ENCODE data around the gene PERCC1. TPM values are rescaled to one million over a fixed set of nuclear protein-coding genes. Genes with fewer than 3 reads are reported as not detected.

PERCC1 gene
- total RNA-seq, 1 experiment from 2014 or later: not detected

GRCh38 chr16:1432388-1433262 is 1.7 kb downstream of the PERCC1 start:
- TF ChIP-seq CTCF (IDR thresholded peaks at IDR 0.05; ENCODE audit: unreplicated experiment): no peak
- H3K4me1 Mint-ChIP-seq (ENCODE audit: insufficient read depth, unreplicated experiment): no peaks in the 10 kb centered on the region
- H3K36me3 Mint-ChIP-seq (ENCODE audit: insufficient read depth, unreplicated experiment): no peaks in the 10 kb centered on the region
- no peaks in the 10 kb centered on the region for H3K27me3 Mint-ChIP-seq (ENCODE audit: insufficient read depth, unreplicated experiment)
- H3K27ac Mint-ChIP-seq (ENCODE audit: low read depth, unreplicated experiment): no peak overlapping the region
- BruUV-seq (replicated peaks): no TSS peak
- intact Hi-C loops (cut with micrococcal nuclease): no loop called here
- ChIA-PET CTCF (interaction anchor here (0.5 to 0.6 kb wide), 2 partner anchors 14 to 721 kb away, joined by 3 to 5 read pairs; no protein-coding TSS in a partner anchor), POLR2A (interaction anchor here (0.7 kb wide), 1 partner anchor 15 kb away, joined by 3 read pairs; no protein-coding TSS in a partner anchor)
- no peaks in the 10 kb centered on the region for H3K9me3 Mint-ChIP-seq (ENCODE audit: unreplicated experiment)
- no peak for DNase-seq (ENCODE audit: unreplicated experiment)
- H3K4me3 Mint-ChIP-seq (ENCODE audit: unreplicated experiment): no peak overlapping the region

- no peaks in the 10 kb centered on the region for H3K27me3 Mint-ChIP-seq (ENCODE audit: insufficient read depth, unreplicated experiment)
- POLR2A ChIA-PET: interaction anchor here (0.7 kb wide), 1 partner anchor 14 kb away, joined by 3 read pairs; no protein-coding TSS in a partner anchor
- no peaks in the 10 kb centered on the region for H3K4me1 Mint-ChIP-seq (ENCODE audit: insufficient read depth, unreplicated experiment)
- no peak overlapping the region for H3K27ac Mint-ChIP-seq (ENCODE audit: low read depth, unreplicated experiment)
- TF ChIP-seq CTCF (IDR thresholded peaks at IDR 0.05; ENCODE audit: unreplicated experiment): no peak
- intact Hi-C loops (cut with micrococcal nuclease): no loop called here
- CTCF ChIA-PET: interaction anchor here (0.6 kb wide), 2 partner anchors 40 to 720 kb away, joined by 4 to 5 read pairs; no protein-coding TSS in a partner anchor
- H3K4me3 Mint-ChIP-seq (ENCODE audit: unreplicated experiment): no peak overlapping the region
- DNase-seq (ENCODE audit: unreplicated experiment): no peak
- no TSS peak for BruUV-seq (replicated peaks)
- no peaks in the 10 kb centered on the region for H3K36me3 Mint-ChIP-seq (ENCODE audit: insufficient read depth, unreplicated experiment)
- no peaks in the 10 kb centered on the region for H3K9me3 Mint-ChIP-seq (ENCODE audit: unreplicated experiment)
These were observed 2.3 kb downstream of the PERCC1 start for GRCh38 chr16:1433263-1433560.

GRCh38 chr16:1433756-1434155 is 2.9 kb downstream of the PERCC1 start:
- Mint-ChIP-seq H3K4me1 (ENCODE audit: insufficient read depth, unreplicated experiment) (no peaks in the 10 kb centered on the region), H3K9me3 (ENCODE audit: unreplicated experiment) (no peaks in the 10 kb centered on the region), H3K27ac (ENCODE audit: low read depth, unreplicated experiment) (no peak overlapping the region), H3K4me3 (ENCODE audit: unreplicated experiment) (no peak overlapping the region), H3K36me3 (ENCODE audit: insufficient read depth, unreplicated experiment) (no peaks in the 10 kb centered on the region), H3K27me3 (ENCODE audit: insufficient read depth, unreplicated experiment) (no peaks in the 10 kb centered on the region)
- BruUV-seq (replicated peaks): no TSS peak
- ChIA-PET POLR2A (no interaction called here), CTCF (interaction anchor here (0.6 kb wide), 2 partner anchors 39 to 720 kb away, joined by 4 to 5 read pairs; no protein-coding TSS in a partner anchor)
- DNase-seq (ENCODE audit: unreplicated experiment): no peak
- intact Hi-C loops (cut with micrococcal nuclease): no loop called here
- TF ChIP-seq CTCF (IDR thresholded peaks at IDR 0.05; ENCODE audit: unreplicated experiment): no peak

- Mint-ChIP-seq H3K9me3 (ENCODE audit: unreplicated experiment) (no peaks in the 10 kb centered on the region), H3K27me3 (ENCODE audit: insufficient read depth, unreplicated experiment) (no peaks in the 10 kb centered on the region), H3K4me3 (ENCODE audit: unreplicated experiment) (no peak overlapping the region), H3K27ac (ENCODE audit: low read depth, unreplicated experiment) (no peak overlapping the region), H3K4me1 (ENCODE audit: insufficient read depth, unreplicated experiment) (no peaks in the 10 kb centered on the region), H3K36me3 (ENCODE audit: insufficient read depth, unreplicated experiment) (no peaks in the 10 kb centered on the region)
- BruUV-seq (replicated peaks): no TSS peak
- intact Hi-C loops (cut with micrococcal nuclease): no loop called here
- POLR2A ChIA-PET: interaction anchor here (1.0 kb wide), 1 partner anchor 14 kb away, joined by 4 read pairs; no protein-coding TSS in a partner anchor
- CTCF ChIA-PET: no interaction called here
- no peak for DNase-seq (ENCODE audit: unreplicated experiment)
- TF ChIP-seq CTCF (IDR thresholded peaks at IDR 0.05; ENCODE audit: unreplicated experiment): no peak
These were observed 4.0 kb downstream of the PERCC1 start for GRCh38 chr16:1434644-1435592.

Data from MCF 10A (cell line).